Fibroblast of peridontal ligament (primary cell): ENCODE data around the gene ARG2.

Experiments used
- DNase-seq: peaks from one replicate; pipeline ENCODE4 v3.0.0-alpha.2; 2010; ENCODE audit errors: extremely low read depth

Gene ARG2

DNA sequence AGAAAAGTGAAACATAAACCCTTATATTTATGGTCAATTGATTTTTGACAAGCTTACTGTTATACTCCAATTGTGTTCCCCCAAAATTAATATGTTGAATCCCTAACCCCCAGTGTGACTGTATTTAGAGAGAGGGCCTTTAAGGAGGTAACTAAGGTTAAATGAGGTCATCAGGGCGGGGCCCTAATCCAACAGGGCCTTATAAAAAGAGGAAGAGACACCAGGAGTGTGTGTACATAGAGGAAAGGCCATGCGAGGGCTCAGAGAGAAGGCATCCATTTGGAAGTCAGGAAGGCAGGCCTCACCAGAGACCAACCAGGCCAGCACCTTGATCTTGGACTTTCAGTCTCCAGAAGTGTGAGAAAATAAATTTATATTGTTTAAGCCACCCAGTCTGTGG, 61.2 kb downstream of the ARG2 start:
- no peak for DNase-seq

DNA sequence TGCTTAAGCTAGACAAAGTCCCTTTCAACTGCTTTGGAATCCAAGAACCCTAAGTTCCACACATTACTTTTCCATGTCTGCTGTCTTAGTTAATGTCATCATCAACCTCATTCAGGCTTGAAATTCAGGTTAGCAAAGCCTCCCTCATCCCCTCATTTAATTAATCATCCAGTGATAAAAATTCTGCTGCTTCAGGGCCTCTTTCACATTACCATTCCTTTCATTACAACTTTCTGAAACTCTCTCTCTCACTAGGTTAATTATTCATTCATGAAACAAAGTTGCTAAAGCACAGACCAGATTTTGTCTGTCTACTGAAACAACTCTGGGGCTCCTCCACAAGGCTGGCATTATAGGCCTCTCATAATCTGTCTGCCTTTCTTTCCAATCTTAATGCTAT, 64.1 kb downstream of the ARG2 start:
- DNase-seq, result no peak

DNA sequence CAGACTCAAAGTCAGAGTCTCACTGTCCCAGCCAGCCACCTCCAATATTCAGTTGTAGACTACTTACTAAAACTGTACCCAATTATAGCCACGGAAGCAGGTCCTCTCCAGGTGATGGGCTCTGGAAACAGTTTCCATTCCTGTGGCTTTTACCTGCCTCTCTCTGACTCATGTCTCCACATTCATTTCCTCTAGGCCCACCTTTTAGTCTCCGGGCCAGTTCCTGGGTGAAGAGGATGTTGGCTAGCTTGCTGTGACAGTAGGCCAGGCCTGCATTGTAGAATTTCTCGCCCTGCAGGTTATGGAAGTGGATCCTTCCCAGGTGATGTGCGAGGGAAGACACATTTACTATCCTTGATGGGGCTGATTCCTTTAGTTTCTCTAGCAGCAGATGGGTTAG, 70.3 kb downstream of the ARG2 start:
- DNase-seq, result no peak

DNA sequence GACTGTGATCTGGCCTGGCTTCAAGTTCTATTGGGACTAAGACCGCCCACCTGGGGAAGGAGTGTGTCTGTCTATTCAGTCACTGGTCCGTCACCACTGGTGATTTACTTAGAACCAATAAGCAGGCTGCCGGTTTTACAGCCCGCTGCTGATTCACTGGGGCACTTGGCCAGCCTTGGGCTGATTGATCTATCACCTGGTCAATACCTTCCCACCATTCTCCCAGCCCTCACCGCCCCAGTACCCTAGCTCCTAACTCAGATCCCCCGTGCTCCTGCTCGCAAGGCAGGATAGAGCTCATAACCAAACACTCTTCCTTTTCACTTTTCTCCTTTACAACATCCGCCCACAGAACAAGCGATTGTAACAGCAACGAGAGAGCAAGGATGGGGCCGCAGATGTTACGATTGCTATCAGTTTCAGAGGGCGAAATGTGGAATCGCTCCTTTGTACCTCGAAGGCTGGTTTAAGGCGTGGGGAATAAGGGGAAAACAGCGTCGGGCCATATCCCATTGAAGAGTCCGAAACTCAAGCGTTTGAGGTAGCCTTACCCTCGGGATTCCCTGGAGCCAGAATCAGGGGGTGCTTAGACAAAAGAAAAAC, 75.2 kb downstream of the ARG2 start:
- DNase-seq, result peak; percentile 87

DNA sequence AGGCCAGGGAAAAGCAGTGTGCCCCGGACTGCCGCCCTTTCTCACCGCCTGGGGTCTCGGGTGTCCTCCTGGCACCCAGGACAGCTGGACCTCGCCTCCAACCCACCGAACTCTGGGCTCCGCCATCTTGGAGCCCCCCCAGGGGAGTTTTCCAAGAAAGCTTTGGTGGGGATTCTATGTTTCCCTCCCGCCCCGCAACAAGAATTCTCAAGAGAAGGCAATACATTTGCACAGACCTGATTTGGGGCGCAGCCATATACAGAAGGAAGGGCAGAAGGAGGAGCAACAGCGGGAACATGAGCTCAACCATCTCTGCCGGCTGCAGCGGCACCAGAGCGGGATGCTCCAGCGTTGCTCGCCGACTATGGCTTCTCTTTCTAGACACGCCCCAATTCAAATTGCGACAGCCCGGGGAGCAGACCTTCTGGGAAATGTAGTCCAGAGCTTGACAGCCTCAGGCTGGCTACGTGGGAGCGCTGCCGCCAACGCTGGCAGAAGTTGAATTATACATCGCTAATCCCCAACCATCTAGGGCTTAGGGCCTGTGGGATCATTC, 75.8 kb downstream of the ARG2 start, which contains the start of gene RDH11:
Gene RDH11, minus strand, starts transcription at position 371 of the 556 bp plus-strand sequence. Its CDS starts 61 bp downstream, at position 310.
- peak; percentile 90 for DNase-seq

DNA sequence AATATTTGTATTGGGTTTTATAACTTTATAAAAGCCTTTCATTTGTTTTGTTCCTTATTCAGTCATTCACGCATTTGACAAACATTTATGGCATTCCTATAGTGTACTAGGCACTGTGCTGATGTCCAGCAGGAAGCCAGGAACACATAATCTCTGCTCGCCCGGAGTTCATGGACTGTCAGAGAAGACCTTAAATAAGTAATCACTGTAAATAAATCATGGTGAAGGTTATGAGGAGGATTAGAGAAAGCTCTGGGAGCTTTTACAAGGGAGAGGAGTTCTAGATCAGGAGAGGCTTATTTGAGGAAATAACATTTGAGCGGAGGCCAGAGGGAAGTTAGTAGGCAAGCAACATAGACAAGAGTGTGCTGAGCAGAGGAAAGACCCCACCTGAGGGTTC, 77.3 kb downstream of the ARG2 start:
- DNase-seq, result no peak

DNA sequence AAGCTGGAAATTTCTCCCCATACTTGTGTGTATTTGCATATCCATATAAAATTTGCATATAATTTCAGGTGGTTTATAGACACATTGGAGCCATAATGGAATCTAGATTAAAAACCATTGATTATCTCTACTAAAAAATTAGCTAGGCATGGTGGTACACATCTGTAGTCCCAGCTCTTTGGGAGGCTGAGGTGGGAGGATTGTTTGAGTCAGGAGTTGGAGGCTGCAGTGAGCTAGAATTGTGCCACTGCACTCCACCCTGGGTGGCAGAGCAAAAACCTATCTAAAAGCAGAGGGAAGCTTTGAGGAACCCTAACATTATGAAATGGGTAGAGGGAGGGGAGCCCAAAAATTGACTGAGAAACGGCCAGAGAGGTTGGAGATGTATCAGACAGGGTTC, 78.5 kb downstream of the ARG2 start:
- no peak for DNase-seq
